ENCODE data around the gene ATP11A.

Gene ATP11A

DNA sequence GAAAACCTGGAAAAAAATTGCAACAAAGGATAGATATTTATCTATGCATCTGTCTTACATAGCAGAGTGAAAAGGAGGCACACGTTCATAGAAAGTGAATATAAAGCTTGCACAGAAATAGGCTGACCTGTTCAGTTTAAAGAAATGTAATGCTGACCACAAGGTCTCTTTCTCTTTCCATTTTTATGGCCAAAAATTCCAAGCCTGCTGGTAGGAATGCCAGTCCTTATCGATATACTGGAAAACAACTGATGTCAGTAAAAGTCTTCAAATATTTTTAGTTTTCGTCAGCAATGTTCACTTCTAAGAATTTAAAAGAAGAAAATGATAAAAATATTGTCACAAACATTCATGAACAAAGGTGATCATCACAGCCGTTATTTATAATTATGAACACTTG, 220.2 kb downstream of the ATP11A start:
- Histone ChIP-seq H3K36me3 (ENCODE audit: control insufficient read depth in 1 of 2, insufficient read depth in 2 of 2, low read depth in 1 of 2, low read length in 2 of 2) (peaks cover 0 to 7% of the 10 kb centered on the region in 2 experiments), H3K9ac (ENCODE audit: low read length) (no peak overlapping the region), H3K4me1 (ENCODE audit: control insufficient read depth, insufficient read depth, low read depth, low read length) (peaks cover 29% of the 10 kb centered on the region), H3K9me3 (ENCODE audit: control insufficient read depth, low read length) (peaks cover 13% of the 10 kb centered on the region), H3K27ac (ENCODE audit: low read length, poor library complexity, severe bottlenecking) (no peak overlapping the region), H4K91ac (ENCODE audit: low read length) (no peak overlapping the region), H3K14ac (ENCODE audit: low read length in 2 of 2) (no peak overlapping the region), H3K4me3 (ENCODE audit: insufficient read depth in 1 of 2, low read depth in 1 of 2, low read length in 2 of 2) (no peak overlapping the region), H2BK12ac (ENCODE audit: low read length in 2 of 2) (no peak overlapping the region), H4K8ac (ENCODE audit: low read length) (no peak overlapping the region), H2AK5ac (ENCODE audit: low read length, severe bottlenecking) (no peak overlapping the region), H2BK5ac (ENCODE audit: low read depth, low read length, poor library complexity, severe bottlenecking) (no peak overlapping the region), H2BK120ac (ENCODE audit: low read depth, low read length) (no peak overlapping the region), H3K4me2 (ENCODE audit: low read length, poor library complexity, severe bottlenecking) (no peak overlapping the region), H3K23ac (ENCODE audit: low read length in 2 of 2) (no peak overlapping the region), H2BK15ac (ENCODE audit: low read depth, poor library complexity, severe bottlenecking) (no peak overlapping the region), H3K27me3 (ENCODE audit: control insufficient read depth in 1 of 2, insufficient read depth in 1 of 2, low read length in 2 of 2) (peaks cover 11 to 89% of the 10 kb centered on the region in 2 experiments), H3K4ac (ENCODE audit: low read depth in 1 of 2, low read length in 2 of 2) (no peak overlapping the region), H3K18ac (ENCODE audit: low read depth in 1 of 2, low read length in 2 of 2) (no peak overlapping the region), H3K79me1 (replicated peaks; ENCODE audit: low read length, poor library complexity, severe bottlenecking) (no peaks in the 10 kb centered on the region), H2AFZ (ENCODE audit: low read depth, low read length) (no peak overlapping the region)
- WGBS = no CpG with 5 or more reads among the region's 4 CpGs
- DNase-seq = no peak

DNA sequence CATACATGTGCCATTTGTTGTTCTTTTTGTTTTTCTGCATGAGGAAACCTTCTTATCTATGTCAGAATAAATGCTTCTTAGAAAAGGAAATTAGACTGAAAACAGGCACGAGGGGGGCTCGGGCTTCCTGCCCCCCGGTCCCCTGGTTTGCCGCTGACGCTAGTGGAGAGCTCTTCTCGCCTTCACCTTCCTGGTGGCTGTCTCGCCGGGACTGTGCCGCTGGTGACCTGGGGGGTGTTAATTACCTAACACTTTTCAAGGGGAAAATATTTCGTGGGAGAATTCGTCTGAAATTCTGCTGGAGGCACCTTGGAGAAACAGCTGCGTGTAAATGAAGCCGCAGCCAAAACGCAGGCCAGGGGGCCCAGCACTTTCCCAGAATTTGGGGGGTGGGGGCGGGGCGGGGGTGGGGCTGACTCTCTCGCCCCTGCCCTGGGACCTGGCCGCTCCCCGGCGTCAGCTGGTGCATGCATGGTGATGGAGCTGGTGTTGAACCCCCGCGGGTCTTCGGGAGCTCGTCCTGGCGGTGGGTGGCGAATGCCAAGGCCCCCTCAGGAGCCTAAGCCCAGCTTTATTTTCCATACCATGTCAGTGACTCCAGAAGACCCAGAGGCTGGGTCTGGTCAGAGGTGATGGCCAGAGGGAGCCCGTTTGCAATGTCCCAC, 220.9 kb downstream of the ATP11A start:
- Histone ChIP-seq H3K18ac (ENCODE audit: low read depth in 1 of 2, low read length in 2 of 2) (no peak overlapping the region), H2BK5ac (ENCODE audit: low read depth, low read length, poor library complexity, severe bottlenecking) (no peak overlapping the region), H3K9me3 (ENCODE audit: control insufficient read depth, low read length) (peaks cover 6% of the 10 kb centered on the region), H4K91ac (ENCODE audit: low read length) (no peak overlapping the region), H2AFZ (ENCODE audit: low read depth, low read length) (no peak overlapping the region), H3K4me2 (ENCODE audit: low read length, poor library complexity, severe bottlenecking) (no peak overlapping the region), H3K14ac (ENCODE audit: low read length in 2 of 2) (no peak overlapping the region), H3K4me1 (ENCODE audit: control insufficient read depth, insufficient read depth, low read depth, low read length) (peaks cover 28% of the 10 kb centered on the region), H3K27me3 (ENCODE audit: control insufficient read depth in 1 of 2, insufficient read depth in 1 of 2, low read length in 2 of 2) (peaks cover 11 to 89% of the 10 kb centered on the region in 2 experiments), H3K36me3 (ENCODE audit: control insufficient read depth in 1 of 2, insufficient read depth in 2 of 2, low read depth in 1 of 2, low read length in 2 of 2) (peaks cover 0 to 6% of the 10 kb centered on the region in 2 experiments), H2BK120ac (ENCODE audit: low read depth, low read length) (no peak overlapping the region), H2AK5ac (ENCODE audit: low read length, severe bottlenecking) (no peak overlapping the region), H3K23ac (ENCODE audit: low read length in 2 of 2) (no peak overlapping the region), H2BK12ac (ENCODE audit: low read length in 2 of 2) (no peak overlapping the region), H3K9ac (ENCODE audit: low read length) (no peak overlapping the region), H4K8ac (ENCODE audit: low read length) (no peak overlapping the region), H2BK15ac (ENCODE audit: low read depth, poor library complexity, severe bottlenecking) (no peak overlapping the region), H3K79me1 (replicated peaks; ENCODE audit: low read length, poor library complexity, severe bottlenecking) (no peaks in the 10 kb centered on the region), H3K4me3 (ENCODE audit: insufficient read depth in 1 of 2, low read depth in 1 of 2, low read length in 2 of 2) (no peak overlapping the region), H3K4ac (ENCODE audit: low read depth in 1 of 2, low read length in 2 of 2) (no peak overlapping the region), H3K27ac (ENCODE audit: low read length, poor library complexity, severe bottlenecking) (no peak overlapping the region)
- 60% methylated on average over 26 of the region's 27 CpGs for WGBS
- DNase-seq = no peak

DNA sequence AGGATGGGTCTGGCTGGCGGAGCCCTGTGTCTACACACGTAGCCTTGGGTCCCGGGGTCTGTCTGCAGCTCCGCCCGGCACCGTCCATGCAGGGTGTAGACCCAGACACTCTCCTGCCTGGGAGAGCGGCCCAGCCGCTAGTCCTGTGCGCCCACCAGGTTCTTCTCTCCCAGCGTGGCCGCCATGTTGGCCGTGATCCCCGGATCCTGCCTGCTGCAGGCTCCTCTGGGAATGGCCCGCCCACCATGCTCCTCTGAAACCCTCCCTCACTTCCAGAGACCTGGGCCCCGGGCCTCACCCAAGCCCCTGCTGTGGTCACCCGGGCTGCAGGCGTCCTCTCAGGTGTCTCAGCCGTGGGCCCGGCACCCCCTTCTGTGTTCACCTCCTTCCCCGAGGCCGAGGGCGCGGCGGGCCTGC, 221.5 kb downstream of the ATP11A start:
- 96% methylated on average over 24 of the region's 24 CpGs for WGBS
- Histone ChIP-seq H3K9ac (ENCODE audit: low read length) (no peak overlapping the region), H3K9me3 (ENCODE audit: control insufficient read depth, low read length) (peaks cover under 1% of the 10 kb centered on the region), H3K4me1 (ENCODE audit: control insufficient read depth, insufficient read depth, low read depth, low read length) (peaks cover 23% of the 10 kb centered on the region), H3K79me1 (replicated peaks; ENCODE audit: low read length, poor library complexity, severe bottlenecking) (no peaks in the 10 kb centered on the region), H3K4ac (ENCODE audit: low read depth in 1 of 2, low read length in 2 of 2) (no peak overlapping the region), H2AFZ (ENCODE audit: low read depth, low read length) (no peak overlapping the region), H4K8ac (ENCODE audit: low read length) (no peak overlapping the region), H4K91ac (ENCODE audit: low read length) (no peak overlapping the region), H3K18ac (ENCODE audit: low read depth in 1 of 2, low read length in 2 of 2) (no peak overlapping the region), H3K27me3 (ENCODE audit: control insufficient read depth in 1 of 2, insufficient read depth in 1 of 2, low read length in 2 of 2) (peaks cover 11 to 87% of the 10 kb centered on the region in 2 experiments), H3K14ac (ENCODE audit: low read length in 2 of 2) (no peak overlapping the region), H2BK12ac (ENCODE audit: low read length in 2 of 2) (no peak overlapping the region), H2BK120ac (ENCODE audit: low read depth, low read length) (no peak overlapping the region), H3K23ac (ENCODE audit: low read length in 2 of 2) (no peak overlapping the region), H3K36me3 (ENCODE audit: control insufficient read depth in 1 of 2, insufficient read depth in 2 of 2, low read depth in 1 of 2, low read length in 2 of 2) (peaks cover 0 to 3% of the 10 kb centered on the region in 2 experiments), H3K27ac (ENCODE audit: low read length, poor library complexity, severe bottlenecking) (no peak overlapping the region), H2AK5ac (ENCODE audit: low read length, severe bottlenecking) (no peak overlapping the region), H3K4me2 (ENCODE audit: low read length, poor library complexity, severe bottlenecking) (no peak overlapping the region), H3K4me3 (ENCODE audit: insufficient read depth in 1 of 2, low read depth in 1 of 2, low read length in 2 of 2) (no peak overlapping the region), H2BK15ac (ENCODE audit: low read depth, poor library complexity, severe bottlenecking) (no peak overlapping the region), H2BK5ac (ENCODE audit: low read depth, low read length, poor library complexity, severe bottlenecking) (no peak overlapping the region)
- no peak for DNase-seq

DNA sequence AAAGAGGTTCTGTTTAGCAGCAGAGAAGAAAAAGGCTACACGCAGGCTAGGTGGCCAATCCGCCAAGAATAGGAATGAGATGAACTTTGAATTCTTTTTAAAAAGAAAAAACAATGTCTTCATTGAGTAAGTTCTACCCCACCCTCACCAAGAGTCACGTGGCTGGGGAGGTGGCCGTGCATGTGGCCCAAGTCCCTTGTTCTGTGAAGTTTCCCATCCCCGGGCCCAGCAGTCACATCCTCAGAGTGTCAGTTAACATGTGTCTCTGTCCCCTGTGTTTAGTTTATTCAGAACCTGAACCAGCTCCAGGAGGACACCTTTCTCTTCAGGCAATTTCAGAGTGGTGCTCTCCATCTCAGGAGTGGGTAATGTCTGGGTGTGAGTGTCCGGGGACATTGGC, 222.0 kb downstream of the ATP11A start:
- Histone ChIP-seq H2AFZ (ENCODE audit: low read depth, low read length) (no peak overlapping the region), H2BK5ac (ENCODE audit: low read depth, low read length, poor library complexity, severe bottlenecking) (no peak overlapping the region), H3K9me3 (ENCODE audit: control insufficient read depth, low read length) (no peaks in the 10 kb centered on the region), H3K18ac (ENCODE audit: low read depth in 1 of 2, low read length in 2 of 2) (no peak overlapping the region), H2BK120ac (ENCODE audit: low read depth, low read length) (no peak overlapping the region), H2BK15ac (ENCODE audit: low read depth, poor library complexity, severe bottlenecking) (no peak overlapping the region), H3K27ac (ENCODE audit: low read length, poor library complexity, severe bottlenecking) (no peak overlapping the region), H3K79me1 (replicated peaks; ENCODE audit: low read length, poor library complexity, severe bottlenecking) (no peaks in the 10 kb centered on the region), H4K8ac (ENCODE audit: low read length) (no peak overlapping the region), H2AK5ac (ENCODE audit: low read length, severe bottlenecking) (no peak overlapping the region), H3K4ac (ENCODE audit: low read depth in 1 of 2, low read length in 2 of 2) (no peak overlapping the region), H3K14ac (ENCODE audit: low read length in 2 of 2) (no peak overlapping the region), H3K23ac (ENCODE audit: low read length in 2 of 2) (no peak overlapping the region), H3K4me3 (ENCODE audit: insufficient read depth in 1 of 2, low read depth in 1 of 2, low read length in 2 of 2) (no peak overlapping the region), H2BK12ac (ENCODE audit: low read length in 2 of 2) (no peak overlapping the region), H3K27me3 (ENCODE audit: control insufficient read depth in 1 of 2, insufficient read depth in 1 of 2, low read length in 2 of 2) (peaks cover 11 to 87% of the 10 kb centered on the region in 2 experiments), H4K91ac (ENCODE audit: low read length) (no peak overlapping the region), H3K4me2 (ENCODE audit: low read length, poor library complexity, severe bottlenecking) (no peak overlapping the region), H3K36me3 (ENCODE audit: control insufficient read depth in 1 of 2, insufficient read depth in 2 of 2, low read depth in 1 of 2, low read length in 2 of 2) (peaks cover 0 to 2% of the 10 kb centered on the region in 2 experiments), H3K4me1 (ENCODE audit: control insufficient read depth, insufficient read depth, low read depth, low read length) (peaks cover 18% of the 10 kb centered on the region), H3K9ac (ENCODE audit: low read length) (no peak overlapping the region)
- WGBS = 81% methylated on average over 3 of the region's 6 CpGs
- no peak for DNase-seq

Data from mesenchymal stem cell (in vitro differentiated cells and primary cell).